ENCODE results near the gene CMSS1. TPM values are rescaled to one million over a fixed set of nuclear protein-coding genes. Genes with fewer than 3 reads are reported as not detected.
A peak's percentile ranks its signal among the peaks of the same experiment; 100 is the strongest.
"Not testable (repeated sequence)": the region's sequence is repeated elsewhere in the genome, so short reads cannot be mapped to it uniquely, and the experiment has no call there.

Gene CMSS1
- total RNA-seq, 1 experiment from 2014 or later, result 48.9 TPM

DNA sequence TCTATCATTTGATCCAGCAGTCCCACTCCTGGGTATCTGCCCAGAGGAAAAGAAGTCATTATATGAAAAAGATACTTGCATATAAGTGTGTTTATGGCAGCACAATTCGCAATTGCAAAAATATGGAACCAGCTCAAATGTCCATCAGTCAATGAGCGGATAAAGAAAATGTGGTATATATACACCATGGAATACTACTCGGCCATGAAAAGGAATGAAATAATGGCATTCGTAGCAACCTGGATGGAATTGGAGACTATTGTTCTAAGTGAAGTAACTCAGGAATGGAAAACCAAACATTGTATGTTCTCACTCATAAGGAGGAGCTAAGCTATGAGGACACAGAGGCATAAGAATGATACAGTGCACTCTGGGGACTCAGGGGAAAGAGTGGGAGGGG, 24.3 kb downstream of the CMSS1 start:
- H3K27me3 ChIP-seq, H3K9me3 ChIP-seq, H3K4me3 ChIP-seq, DNase-seq: not testable (repeated sequence)
- peaks cover 13% of the 10 kb centered on the region for H3K36me3 ChIP-seq

- DNase-seq, result no peak
- Histone ChIP-seq H3K36me3 (peaks cover 20% of the 10 kb centered on the region), H3K4me3 (no peak overlapping the region), H3K9me3 (no peaks in the 10 kb centered on the region), H3K27me3 (no peaks in the 10 kb centered on the region)
These were observed 25.3 kb downstream of the CMSS1 start for GRCh38 chr3:99842826-99843589.

GRCh38 chr3:99843590-99844258, 26.1 kb downstream of the CMSS1 start:
- DNase-seq, result no peak
- H3K4me3 ChIP-seq, result no peak overlapping the region
- H3K9me3 ChIP-seq, result no peaks in the 10 kb centered on the region
- H3K36me3 ChIP-seq, result peaks cover 21% of the 10 kb centered on the region
- H3K27me3 ChIP-seq, result no peaks in the 10 kb centered on the region

GRCh38 chr3:99845331-99845730, 27.7 kb downstream of the CMSS1 start:
- Histone ChIP-seq H3K27me3 (no peaks in the 10 kb centered on the region), H3K9me3 (no peaks in the 10 kb centered on the region), H3K36me3 (peaks cover 35% of the 10 kb centered on the region), H3K4me3 (no peak overlapping the region)
- no peak for DNase-seq

GRCh38 chr3:99845999-99846398, 28.3 kb downstream of the CMSS1 start:
- DNase-seq, result no peak
- Histone ChIP-seq H3K27me3 (no peaks in the 10 kb centered on the region), H3K36me3 (peaks cover 37% of the 10 kb centered on the region), H3K4me3 (no peak overlapping the region), H3K9me3 (no peaks in the 10 kb centered on the region)

- no peaks in the 10 kb centered on the region for H3K27me3 ChIP-seq
- no peak for DNase-seq
- no peaks in the 10 kb centered on the region for H3K9me3 ChIP-seq
- H3K36me3 ChIP-seq, result peaks cover 37% of the 10 kb centered on the region
- no peak overlapping the region for H3K4me3 ChIP-seq
These were observed 29.0 kb downstream of the CMSS1 start for GRCh38 chr3:99846477-99847160.

GRCh38 chr3:99848433-99848832, 30.8 kb downstream of the CMSS1 start:
- no peaks in the 10 kb centered on the region for H3K27me3 ChIP-seq
- DNase-seq, result no peak
- peaks cover 34% of the 10 kb centered on the region for H3K36me3 ChIP-seq
- H3K4me3 ChIP-seq, result no peak overlapping the region
- no peaks in the 10 kb centered on the region for H3K9me3 ChIP-seq

- DNase-seq, result no peak
- Histone ChIP-seq H3K9me3 (no peaks in the 10 kb centered on the region), H3K36me3 (peaks cover 33% of the 10 kb centered on the region), H3K27me3 (no peaks in the 10 kb centered on the region), H3K4me3 (no peak overlapping the region)
These were observed 32.9 kb downstream of the CMSS1 start for GRCh38 chr3:99850608-99851007.

GRCh38 chr3:99851955-99852354, 34.3 kb downstream of the CMSS1 start:
- H3K36me3 ChIP-seq, result peaks cover 36% of the 10 kb centered on the region

DNA sequence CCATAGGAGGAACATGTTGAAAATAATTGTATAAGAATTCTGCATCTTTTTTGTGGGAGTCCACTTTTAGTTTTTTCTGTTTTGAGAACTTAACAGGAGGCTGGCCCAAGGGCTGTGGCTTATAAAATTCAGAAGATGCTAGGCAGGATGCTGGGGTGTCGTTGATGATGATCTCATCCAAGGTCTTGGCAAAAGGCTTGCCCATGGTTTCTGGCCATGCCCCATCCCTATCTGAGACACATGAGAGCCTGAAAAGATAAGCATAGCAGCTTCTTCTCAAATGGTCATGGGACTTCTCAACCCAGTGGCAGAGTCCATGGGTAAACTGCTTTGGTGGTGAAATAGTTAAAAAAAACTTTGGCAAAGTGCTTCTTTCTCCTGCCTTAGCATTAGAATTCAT, 35.2 kb downstream of the CMSS1 start:
- peak; percentile 47 for DNase-seq
- peaks cover 39% of the 10 kb centered on the region for H3K36me3 ChIP-seq
- no peaks in the 10 kb centered on the region for H3K27me3 ChIP-seq
- no peaks in the 10 kb centered on the region for H3K9me3 ChIP-seq
- H3K4me3 ChIP-seq, result no peak overlapping the region

More at GRCh38 chr3:99851955-99852354, 34.3 kb downstream of the CMSS1 start:
- Histone ChIP-seq H3K27me3 (no peaks in the 10 kb centered on the region), H3K9me3 (no peaks in the 10 kb centered on the region), H3K4me3 (no peak overlapping the region)
- DNase-seq, result no peak

- Histone ChIP-seq H3K4me3 (no peak overlapping the region), H3K27me3 (no peaks in the 10 kb centered on the region), H3K36me3 (peaks cover 35% of the 10 kb centered on the region), H3K9me3 (no peaks in the 10 kb centered on the region)
- no peak for DNase-seq
These were observed 37.2 kb downstream of the CMSS1 start for GRCh38 chr3:99854756-99855298.

DNA sequence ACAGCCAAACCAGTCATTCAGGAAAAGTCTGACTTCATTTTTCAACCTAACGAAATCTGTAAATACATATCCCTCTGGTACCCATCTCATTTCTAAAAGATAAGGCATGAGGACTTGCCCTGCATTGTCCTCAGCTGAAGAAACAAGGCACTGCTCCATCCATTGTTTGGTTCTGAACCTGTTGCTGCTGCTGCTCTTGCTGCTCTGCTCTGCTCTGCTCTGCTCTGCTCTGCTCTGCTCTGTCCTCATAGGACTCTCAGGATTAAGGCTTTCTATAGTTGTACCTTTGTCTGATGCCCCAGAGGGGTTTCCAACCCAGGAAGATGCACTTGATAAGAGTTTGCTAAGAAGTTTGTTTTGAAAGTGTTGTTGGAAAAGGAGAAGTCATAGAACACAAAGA, 38.2 kb downstream of the CMSS1 start:
- H3K4me3 ChIP-seq, result no peak overlapping the region
- no peak for DNase-seq
- H3K9me3 ChIP-seq, result no peaks in the 10 kb centered on the region
- H3K27me3 ChIP-seq, result no peaks in the 10 kb centered on the region
- H3K36me3 ChIP-seq, result peaks cover 34% of the 10 kb centered on the region

- H3K9me3 ChIP-seq, result no peaks in the 10 kb centered on the region
- peaks cover 41% of the 10 kb centered on the region for H3K36me3 ChIP-seq
- H3K4me3 ChIP-seq, result no peak overlapping the region
- no peak for DNase-seq
- no peaks in the 10 kb centered on the region for H3K27me3 ChIP-seq
These were observed 39.0 kb downstream of the CMSS1 start for GRCh38 chr3:99856437-99857220.

- H3K9me3 ChIP-seq, result no peaks in the 10 kb centered on the region
- no peaks in the 10 kb centered on the region for H3K27me3 ChIP-seq
- DNase-seq, result no peak
- no peak overlapping the region for H3K4me3 ChIP-seq
- peaks cover 45% of the 10 kb centered on the region for H3K36me3 ChIP-seq
These were observed 39.6 kb downstream of the CMSS1 start for GRCh38 chr3:99857278-99857677.

DNA sequence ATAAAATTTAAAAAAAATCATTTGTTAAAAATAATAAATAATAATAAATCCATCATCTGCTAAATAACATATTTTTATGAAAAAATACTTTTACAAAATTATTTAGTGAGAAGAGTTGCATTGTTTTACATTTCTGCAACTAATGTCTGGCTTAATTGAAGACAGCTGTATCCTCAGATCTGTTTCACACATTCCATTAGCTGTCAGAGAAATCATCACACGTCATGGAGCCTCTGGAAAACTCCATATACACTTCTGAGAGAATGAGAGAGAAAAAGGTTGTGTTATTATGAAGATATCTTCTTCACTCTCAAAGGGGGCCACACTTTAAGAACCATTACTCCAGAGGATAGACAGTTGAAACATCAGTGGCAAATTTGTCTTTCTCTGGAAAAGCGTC, 40.8 kb downstream of the CMSS1 start:
- Histone ChIP-seq H3K4me3 (no peak overlapping the region), H3K27me3 (no peaks in the 10 kb centered on the region), H3K9me3 (no peaks in the 10 kb centered on the region), H3K36me3 (peaks cover 56% of the 10 kb centered on the region)
- DNase-seq, result no peak

DNA sequence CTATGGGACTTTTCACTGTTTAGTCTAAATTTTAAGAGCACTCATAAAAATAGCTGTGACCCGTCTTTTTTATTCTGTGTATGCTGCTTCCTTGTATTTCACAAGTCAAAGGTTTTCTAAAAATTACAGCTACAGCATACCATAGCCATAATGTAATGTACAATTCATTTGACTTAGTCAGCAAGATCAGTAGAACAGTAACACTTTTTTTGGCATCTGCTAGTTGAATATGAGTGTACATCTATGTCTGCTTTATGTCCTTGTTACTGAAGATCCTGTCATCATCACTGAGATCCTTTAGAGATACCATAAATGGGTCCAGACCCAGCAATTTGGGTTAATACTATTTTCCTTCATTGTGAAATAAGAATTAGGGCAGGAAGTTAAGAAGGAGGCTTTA, 42.2 kb downstream of the CMSS1 start:
- H3K4me3 ChIP-seq, result no peak overlapping the region
- H3K36me3 ChIP-seq, result peaks cover 65% of the 10 kb centered on the region
- DNase-seq, result no peak
- no peaks in the 10 kb centered on the region for H3K9me3 ChIP-seq
- H3K27me3 ChIP-seq, result no peaks in the 10 kb centered on the region

DNA sequence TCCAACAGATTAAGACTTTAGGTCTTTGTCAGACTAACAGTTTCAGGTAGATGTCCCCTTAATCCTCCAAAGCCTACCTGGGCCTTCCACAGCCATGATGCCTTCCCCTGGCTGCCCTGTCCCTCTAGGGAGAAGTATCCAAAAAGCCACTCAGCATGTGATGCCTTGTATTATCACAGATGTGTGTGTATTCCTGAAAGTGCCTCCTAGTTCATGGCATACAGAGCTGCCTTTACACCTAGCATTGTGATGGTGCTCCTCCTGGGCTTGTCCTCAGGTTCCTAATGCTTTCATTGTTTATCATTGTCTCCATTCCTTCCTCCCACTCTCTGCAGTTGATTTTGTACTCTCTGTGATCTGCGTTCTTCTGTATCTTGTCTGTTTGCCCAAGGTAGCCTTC, 43.6 kb downstream of the CMSS1 start:
- Histone ChIP-seq H3K27me3 (no peaks in the 10 kb centered on the region), H3K36me3 (peaks cover 75% of the 10 kb centered on the region), H3K9me3 (no peaks in the 10 kb centered on the region), H3K4me3 (no peak overlapping the region)
- DNase-seq, result no peak

Data from MG63 (cell line).